ENCODE data around the gene SORT1. TPM values are rescaled to one million over a fixed set of nuclear protein-coding genes. Genes with fewer than 3 reads are reported as not detected.

SORT1 gene
- total and polyA plus RNA-seq, 4 donors, result 1.0 to 10.6 (median 3.4) TPM

- Histone ChIP-seq H3K27me3 (ENCODE audit: control insufficient read depth in 4 of 4, insufficient read depth in 4 of 4, low read length in 3 of 4) (no peaks in the 10 kb centered on the region), H3K4me1 (ENCODE audit: control insufficient read depth in 4 of 4, insufficient read depth in 4 of 4, low read length in 3 of 4) (peaks cover 0 to 3% (median 0%) of the 10 kb centered on the region in 4 donors), H3K36me3 (ENCODE audit: control insufficient read depth in 4 of 4, insufficient read depth in 3 of 4, low read depth in 1 of 4, low read length in 3 of 4) (no peaks in the 10 kb centered on the region), H3K4me3 (ENCODE audit: low read depth in 1 of 3, low read length in 3 of 3) (no peak overlapping the region), H3K9ac (ENCODE audit: low read depth in 1 of 2, low read length in 2 of 2) (no peak overlapping the region), H3K27ac (ENCODE audit: low read depth in 1 of 2, low read length in 2 of 2) (no peak overlapping the region), H3K9me3 (ENCODE audit: control insufficient read depth in 4 of 4, low read length in 3 of 4) (no peaks in the 10 kb centered on the region)
- DNase-seq (ENCODE audit: low spot score), result no peak
- TF ChIP-seq JUND (IDR thresholded peaks at IDR 0.05) (no peak), FOXA1 (IDR thresholded peaks at IDR 0.05) (no peak), TAF1 (conservative IDR thresholded peaks at IDR 0.05) (no peak), HNF4G (IDR thresholded peaks at IDR 0.05) (no peak), EGR1 (IDR thresholded peaks at IDR 0.05; ENCODE audit: low read depth in 2 of 2) (no peak), ATF3 (IDR thresholded peaks at IDR 0.05) (no peak), ZBTB33 (IDR thresholded peaks at IDR 0.05) (no peak), MAX (IDR thresholded peaks at IDR 0.05) (no peak), GABPA (IDR thresholded peaks at IDR 0.05 in 1 of 2, conservative IDR thresholded peaks at IDR 0.05 in 1 of 2) (no peak), SP1 (IDR thresholded peaks at IDR 0.05) (no peak)
- 86% methylated on average over 5 of the region's 5 CpGs for WGBS
Observed at GRCh38 chr1:109301874-109302273, 95.8 kb downstream of the SORT1 start.

GRCh38 chr1:109300650-109301151 lies 97.0 kb downstream of the SORT1 start:
- no peak overlapping the region for H3K9ac ChIP-seq (ENCODE audit: low read depth in 1 of 2, low read length in 2 of 2)
- no peak for DNase-seq (ENCODE audit: low spot score)
- H3K36me3 ChIP-seq (ENCODE audit: control insufficient read depth in 4 of 4, insufficient read depth in 3 of 4, low read depth in 1 of 4, low read length in 3 of 4), result no peaks in the 10 kb centered on the region
- H3K9me3 ChIP-seq (ENCODE audit: control insufficient read depth in 4 of 4, low read length in 3 of 4), result no peaks in the 10 kb centered on the region
- H3K27me3 ChIP-seq (ENCODE audit: control insufficient read depth in 4 of 4, insufficient read depth in 4 of 4, low read length in 3 of 4), result no peaks in the 10 kb centered on the region
- no peak overlapping the region for H3K27ac ChIP-seq (ENCODE audit: low read depth in 1 of 2, low read length in 2 of 2)
- TF ChIP-seq TAF1 (conservative IDR thresholded peaks at IDR 0.05), result no peak
- TF ChIP-seq FOXA2 (IDR thresholded peaks at IDR 0.05), result no peak
- TF ChIP-seq RAD21 (IDR thresholded peaks at IDR 0.05), result no peak
- no peak for TF ChIP-seq RXRA (IDR thresholded peaks at IDR 0.05)
- no peak for TF ChIP-seq MAX (IDR thresholded peaks at IDR 0.05)
- no peak for TF ChIP-seq ATF3 (IDR thresholded peaks at IDR 0.05)
- WGBS, result 81% methylated on average over 16 of the region's 16 CpGs
- H3K4me3 ChIP-seq (ENCODE audit: low read depth in 1 of 3, low read length in 3 of 3), result no peak overlapping the region
- peaks cover 0 to 3% (median 0%) of the 10 kb centered on the region in 4 donors for H3K4me1 ChIP-seq (ENCODE audit: control insufficient read depth in 4 of 4, insufficient read depth in 4 of 4, low read length in 3 of 4)

- H3K4me3 ChIP-seq (ENCODE audit: low read depth in 1 of 3, low read length in 3 of 3), result no peak overlapping the region
- no peaks in the 10 kb centered on the region for H3K36me3 ChIP-seq (ENCODE audit: control insufficient read depth in 4 of 4, insufficient read depth in 3 of 4, low read depth in 1 of 4, low read length in 3 of 4)
- no peak overlapping the region for H3K9ac ChIP-seq (ENCODE audit: low read depth in 1 of 2, low read length in 2 of 2)
- H3K4me1 ChIP-seq (ENCODE audit: control insufficient read depth in 4 of 4, insufficient read depth in 4 of 4, low read length in 3 of 4), result peaks cover 0 to 3% (median 0%) of the 10 kb centered on the region in 4 donors
- no peaks in the 10 kb centered on the region for H3K27me3 ChIP-seq (ENCODE audit: control insufficient read depth in 4 of 4, insufficient read depth in 4 of 4, low read length in 3 of 4)
- no peaks in the 10 kb centered on the region for H3K9me3 ChIP-seq (ENCODE audit: control insufficient read depth in 4 of 4, low read length in 3 of 4)
- WGBS, result 81% methylated on average over 20 of the region's 20 CpGs
- H3K27ac ChIP-seq (ENCODE audit: low read depth in 1 of 2, low read length in 2 of 2), result no peak overlapping the region
- DNase-seq (ENCODE audit: low spot score), result no peak
- TF ChIP-seq FOXA2 (IDR thresholded peaks at IDR 0.05), result no peak
- TF ChIP-seq REST (IDR thresholded peaks at IDR 0.05), result no peak
- no peak for TF ChIP-seq EGR1 (IDR thresholded peaks at IDR 0.05; ENCODE audit: low read depth in 2 of 2)
- TF ChIP-seq CTCF (IDR thresholded peaks at IDR 0.05; ENCODE audit: low read depth, low read length, missing input control), result no peak
- no peak for TF ChIP-seq RAD21 (IDR thresholded peaks at IDR 0.05)
- TF ChIP-seq TAF1 (conservative IDR thresholded peaks at IDR 0.05), result no peak
- TF ChIP-seq YY1 (IDR thresholded peaks at IDR 0.05), result no peak
- no peak for TF ChIP-seq HNF4A (conservative IDR thresholded peaks at IDR 0.05)
- TF ChIP-seq HNF4G (IDR thresholded peaks at IDR 0.05), result no peak
Observed at GRCh38 chr1:109299558-109300343, 98.0 kb downstream of the SORT1 start.

Measured in liver (tissue), 9 donors.